ENCODE measurements around the gene PODXL2.
"Not testable (repeated sequence)": the region's sequence is repeated elsewhere in the genome, so short reads cannot be mapped to it uniquely, and the experiment has no call there.

PODXL2 gene

DNA sequence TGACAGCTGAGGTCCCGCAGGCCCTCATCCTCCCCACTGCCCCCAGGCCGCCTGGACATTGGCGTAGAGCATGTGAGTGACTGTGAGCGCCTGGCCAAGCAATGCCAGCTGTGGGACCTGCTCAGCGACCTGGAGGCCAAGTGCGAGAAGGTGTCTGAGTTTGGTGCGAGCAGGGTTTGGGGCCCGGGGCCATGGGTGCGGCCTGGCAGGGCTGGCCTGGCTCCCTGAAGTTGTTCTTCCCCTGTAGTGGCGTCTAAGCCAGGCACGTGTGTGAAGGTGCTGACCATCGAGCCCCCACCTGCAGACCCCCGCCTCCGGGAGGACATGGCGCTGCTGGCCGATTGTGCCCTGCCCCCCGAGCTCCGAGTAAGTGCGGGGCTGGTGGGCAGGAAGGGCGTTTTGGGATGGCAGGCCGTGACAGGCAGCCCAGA is 48.0 kb downstream of the PODXL2 start:
- DNase-seq, result peak; percentile 22

DNA sequence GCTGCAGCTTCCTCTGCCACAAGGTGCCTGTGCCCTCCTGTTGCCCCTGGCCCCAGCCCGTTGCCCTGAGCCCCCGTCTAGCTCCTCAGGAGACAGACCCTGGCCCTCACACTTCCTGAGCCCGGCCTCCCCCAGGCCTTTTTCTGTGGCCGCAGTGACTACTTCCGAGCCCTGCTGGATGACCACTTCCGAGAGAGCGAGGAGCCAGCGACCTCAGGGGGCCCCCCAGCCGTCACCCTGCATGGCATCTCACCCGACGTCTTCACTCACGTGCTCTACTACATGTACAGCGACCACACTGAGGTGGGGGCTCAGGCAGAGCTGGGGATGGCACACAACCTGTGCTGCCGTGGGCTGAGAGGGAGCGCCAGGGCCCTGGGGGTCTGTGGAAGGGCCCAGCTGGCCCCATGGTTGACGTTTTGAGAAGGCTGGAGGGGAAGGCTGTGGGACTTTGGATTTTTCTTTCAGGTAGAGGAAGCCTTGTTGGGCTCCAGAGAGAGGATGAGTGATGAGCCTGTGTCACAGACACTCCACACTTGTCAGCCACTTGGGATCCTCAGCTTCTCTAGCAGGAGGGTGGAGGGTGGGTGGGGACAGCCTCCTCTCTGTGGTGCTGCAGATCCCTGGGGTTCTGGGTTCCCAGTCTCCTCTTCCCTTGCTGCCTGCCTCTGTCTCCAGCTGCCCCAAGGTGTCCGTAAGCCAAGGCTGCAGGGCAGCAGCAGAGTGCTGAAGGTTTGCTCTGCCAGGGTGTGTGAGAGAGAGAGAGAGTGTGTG is 48.7 kb downstream of the PODXL2 start:
- DNase-seq, result peak; percentile 23

DNA sequence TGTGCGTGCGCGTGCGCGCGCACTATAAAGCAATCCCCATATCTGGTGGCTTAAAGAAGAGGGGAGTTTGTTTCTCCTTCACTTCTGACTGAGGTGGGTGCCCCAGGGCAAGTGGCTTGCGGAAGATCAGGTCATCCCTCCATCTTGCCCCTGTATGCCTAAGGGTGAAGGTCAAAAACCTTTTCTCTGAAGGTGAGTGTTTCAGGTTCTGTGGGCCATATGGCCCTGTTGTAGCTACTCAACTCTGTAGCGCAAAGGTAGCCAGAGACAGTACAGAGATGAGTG is 49.3 kb downstream of the PODXL2 start:
- no peak for DNase-seq

DNA sequence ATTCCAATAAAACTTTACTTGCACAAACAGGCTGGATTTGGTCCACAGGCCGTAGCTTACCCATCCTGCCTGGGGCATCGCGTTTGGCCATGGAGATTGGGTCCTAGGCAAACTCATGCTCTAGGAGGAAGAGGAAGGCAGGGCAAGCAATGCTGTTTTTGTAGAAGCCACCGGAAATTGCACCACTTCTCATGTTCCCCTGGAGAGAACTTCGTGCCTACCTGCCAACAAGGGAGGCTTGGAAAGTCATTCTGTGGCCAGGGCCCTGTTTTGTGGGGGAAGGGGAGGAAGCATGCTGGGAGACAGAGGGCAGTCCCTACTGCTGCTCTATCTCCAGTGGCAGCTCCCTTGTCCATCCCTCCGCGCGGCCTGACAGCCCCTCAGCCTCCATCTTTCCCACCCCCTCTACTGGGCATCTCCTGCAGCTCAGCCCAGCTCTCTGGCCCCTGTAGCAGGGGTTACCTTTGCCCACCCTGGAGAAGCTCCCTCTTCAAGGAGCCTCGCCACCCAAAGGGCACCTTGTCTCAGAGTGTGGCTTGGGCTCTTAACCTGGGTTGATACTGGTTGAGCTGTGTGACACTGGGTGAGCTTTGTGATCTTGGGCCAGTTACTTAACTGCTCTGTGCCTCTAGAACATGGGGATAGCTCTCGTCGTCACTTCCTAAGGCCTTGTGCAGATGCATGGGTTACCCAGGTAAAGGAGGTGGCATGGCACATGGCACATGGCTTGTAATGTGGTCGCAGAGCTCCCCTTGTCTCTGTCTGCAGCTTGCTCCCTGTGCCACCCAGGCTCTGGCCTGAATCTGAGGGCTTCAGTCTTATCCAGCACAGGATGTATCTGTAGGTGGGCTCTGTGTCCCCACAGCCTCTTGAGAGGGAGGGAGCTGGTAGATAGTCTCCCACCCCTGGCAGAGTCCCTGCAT is 49.9 kb downstream of the PODXL2 start:
- DNase-seq, result peak; percentile 15

DNA sequence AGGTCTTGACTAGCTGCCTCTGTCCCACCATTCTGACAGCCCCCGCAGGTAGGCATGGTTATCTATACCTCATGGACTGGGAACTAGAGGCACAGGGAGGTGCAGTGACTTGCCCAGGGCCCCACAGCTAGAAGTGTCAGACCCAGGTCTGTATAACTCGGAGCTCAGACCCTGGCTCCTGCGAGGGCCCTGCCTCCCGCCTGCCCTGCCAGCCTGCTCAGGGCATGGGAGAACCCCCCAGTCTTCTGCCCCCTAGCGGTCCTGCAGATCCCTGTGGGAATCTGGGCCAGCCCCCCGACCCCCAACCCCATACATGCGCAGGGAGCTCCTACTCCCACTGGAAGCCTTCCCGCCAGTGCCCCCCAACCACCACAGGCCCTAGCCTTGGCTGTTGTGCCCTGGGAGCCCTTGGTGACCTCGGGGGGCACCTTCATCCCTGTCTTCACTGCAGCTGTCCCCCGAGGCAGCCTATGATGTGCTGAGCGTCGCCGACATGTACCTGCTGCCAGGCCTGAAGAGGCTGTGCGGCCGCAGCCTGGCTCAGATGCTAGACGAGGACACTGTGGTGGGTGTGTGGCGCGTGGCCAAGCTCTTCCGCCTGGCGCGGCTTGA is 50.7 kb downstream of the PODXL2 start:
- DNase-seq, result peak; percentile 21

DNA sequence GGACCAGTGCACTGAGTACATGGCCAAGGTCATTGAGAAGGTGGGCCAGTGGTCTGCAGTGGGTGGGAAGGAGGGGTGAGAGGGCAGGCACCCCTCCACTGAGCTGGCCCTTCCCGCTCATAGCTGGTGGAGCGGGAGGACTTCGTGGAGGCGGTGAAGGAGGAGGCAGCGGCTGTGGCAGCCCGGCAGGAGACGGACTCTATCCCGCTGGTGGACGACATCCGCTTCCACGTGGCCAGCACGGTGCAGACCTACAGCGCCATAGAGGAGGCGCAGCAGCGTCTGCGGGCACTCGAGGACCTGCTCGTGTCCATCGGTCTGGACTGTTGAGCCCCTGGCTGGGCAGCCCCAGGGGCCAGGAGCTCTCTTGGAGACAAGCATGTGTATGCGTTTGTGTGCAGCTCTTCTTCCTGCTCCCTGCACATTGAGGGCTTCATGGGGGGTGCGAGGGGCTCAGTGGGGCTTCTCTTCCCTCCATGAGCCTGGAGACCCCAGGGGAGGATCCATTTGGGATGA is 51.2 kb downstream of the PODXL2 start:
- DNase-seq, result peak; percentile 4

DNA sequence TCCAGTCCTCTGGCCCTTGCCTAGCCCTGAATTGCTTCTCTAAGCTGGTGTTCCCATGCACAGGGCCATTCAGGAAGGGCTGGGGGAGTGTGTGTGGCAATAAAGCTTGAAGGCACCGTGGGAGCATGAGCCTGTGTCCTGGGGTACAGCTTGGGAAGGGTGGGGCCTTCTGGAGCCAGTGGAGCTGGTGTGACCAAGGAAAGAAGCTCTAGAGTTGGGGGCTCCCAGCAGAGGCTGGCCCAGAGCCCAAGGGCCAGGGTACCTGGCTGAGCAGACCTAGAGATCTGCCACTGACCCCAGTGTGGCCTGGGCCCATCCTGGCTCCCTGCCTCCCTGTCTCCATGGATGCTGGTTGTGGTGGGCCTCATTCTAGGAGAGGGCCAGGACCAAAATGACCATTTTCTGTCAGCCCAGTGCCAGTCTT is 51.8 kb downstream of the PODXL2 start:
- peak; percentile 21 for DNase-seq

DNA sequence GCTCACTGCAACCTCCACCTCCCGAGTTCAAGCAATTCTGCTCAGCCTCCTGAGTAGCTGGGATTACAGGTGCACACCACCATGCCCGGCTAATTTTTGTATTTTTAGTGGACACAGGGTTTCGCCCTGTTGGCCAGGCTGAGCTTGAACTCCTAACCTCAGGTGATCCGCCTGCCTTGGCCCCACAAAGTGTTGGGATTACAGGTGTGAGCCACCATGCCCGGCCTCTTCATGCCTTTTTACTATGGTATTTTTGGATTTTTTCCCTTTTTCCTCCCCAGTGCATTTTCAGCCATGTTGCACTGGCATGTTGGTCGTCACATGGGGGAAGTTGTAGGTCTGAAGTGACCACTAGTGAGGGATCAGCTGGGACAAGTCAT is 53.2 kb downstream of the PODXL2 start:
- not testable (repeated sequence) for DNase-seq

DNA sequence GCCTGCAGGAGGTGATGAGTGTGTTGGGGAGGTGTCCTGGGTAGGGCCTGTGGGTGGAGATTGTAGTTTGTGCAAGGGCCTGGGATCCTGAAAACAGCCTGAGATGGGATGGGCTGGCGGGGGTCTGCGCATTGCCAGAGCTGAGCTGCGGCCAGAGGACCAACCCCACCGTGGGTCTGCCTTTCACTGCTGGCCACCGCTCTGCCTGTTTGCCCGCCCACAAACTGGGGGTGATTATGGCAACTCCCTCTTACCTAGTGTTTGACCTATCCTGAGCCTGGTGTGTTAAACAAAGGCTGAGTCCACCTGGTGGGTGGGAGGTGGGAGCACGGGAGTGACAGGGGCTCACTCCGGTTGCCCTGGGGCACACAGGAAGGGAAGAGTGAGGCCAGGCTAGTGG is 53.6 kb downstream of the PODXL2 start:
- peak; percentile 27 for DNase-seq

DNA sequence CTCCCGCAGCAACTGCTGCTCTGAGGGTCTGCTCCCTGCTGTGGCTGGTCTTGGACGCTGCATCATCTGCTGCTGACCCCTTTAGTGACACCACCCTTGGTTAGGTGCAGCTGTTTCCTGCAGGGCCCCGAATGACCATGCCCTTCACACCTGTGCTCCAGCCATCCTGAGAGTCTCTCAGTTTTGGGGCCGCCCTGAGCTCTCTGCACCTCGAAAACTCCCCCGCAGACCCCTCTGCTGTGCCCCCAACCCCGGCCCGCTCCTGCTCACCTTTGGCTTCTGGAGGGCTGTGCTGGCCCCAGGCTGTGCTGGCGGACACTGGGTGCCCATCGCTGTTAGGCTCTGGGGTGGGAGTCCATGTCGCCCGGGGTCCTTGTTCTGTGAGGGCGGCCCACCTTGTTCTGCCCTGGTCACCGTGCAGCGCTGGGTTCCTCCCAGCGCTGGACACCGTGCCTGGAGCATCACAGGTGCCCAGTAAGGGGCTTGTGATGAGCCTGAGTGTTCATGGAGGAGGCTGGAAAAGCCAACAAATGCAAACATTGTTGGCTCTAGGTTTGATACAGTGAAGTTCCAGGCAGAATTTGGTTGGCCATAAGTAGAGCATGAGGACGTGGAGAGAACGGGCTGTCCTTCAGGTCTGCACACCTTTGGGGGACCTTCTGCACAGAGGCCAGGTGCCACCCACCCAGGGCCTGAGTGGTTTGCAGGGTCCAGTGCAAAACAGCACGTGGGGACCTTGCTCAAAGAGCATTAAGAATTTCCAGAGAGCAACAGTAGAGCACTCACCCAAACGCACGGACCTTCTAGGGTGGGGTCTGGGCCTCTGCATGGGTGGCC is 56.1 kb downstream of the PODXL2 start:
- peak; percentile 17 for DNase-seq

DNA sequence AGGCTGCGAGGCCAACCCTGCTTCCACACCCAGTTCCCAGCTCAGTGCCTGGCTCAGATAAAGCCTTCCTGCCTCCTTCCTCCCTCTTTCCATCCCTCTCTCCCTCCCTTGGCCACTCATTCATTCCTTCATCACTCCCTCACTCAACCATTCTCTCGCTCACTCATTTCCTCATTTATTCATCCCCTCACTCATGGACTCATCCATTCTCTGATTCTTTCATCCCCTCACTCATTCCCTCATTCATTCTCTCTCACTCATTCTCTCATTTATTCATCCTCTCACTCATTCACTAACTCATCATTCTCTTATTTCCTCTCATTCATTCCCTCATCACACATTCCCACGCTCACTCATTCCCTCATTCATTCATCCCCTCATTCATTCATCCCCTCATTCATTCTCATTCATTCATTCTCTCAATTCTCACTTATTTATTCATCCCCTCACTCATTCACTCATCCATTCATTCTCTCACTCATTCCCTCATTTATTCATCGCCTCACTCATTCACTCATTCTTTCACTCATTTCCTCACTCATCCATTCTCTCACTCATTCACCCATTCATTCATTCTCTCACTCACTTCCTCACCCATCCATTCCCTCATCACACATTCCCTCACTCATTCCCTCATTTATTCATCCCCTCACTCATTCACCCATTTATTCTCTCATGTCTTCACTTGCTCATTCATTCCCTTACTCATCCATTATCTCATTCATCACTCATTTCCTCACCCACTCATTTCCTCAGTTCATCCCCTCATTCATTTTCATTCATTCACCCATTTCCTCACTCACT is 56.9 kb downstream of the PODXL2 start:
- DNase-seq, result peak; percentile 32

DNA sequence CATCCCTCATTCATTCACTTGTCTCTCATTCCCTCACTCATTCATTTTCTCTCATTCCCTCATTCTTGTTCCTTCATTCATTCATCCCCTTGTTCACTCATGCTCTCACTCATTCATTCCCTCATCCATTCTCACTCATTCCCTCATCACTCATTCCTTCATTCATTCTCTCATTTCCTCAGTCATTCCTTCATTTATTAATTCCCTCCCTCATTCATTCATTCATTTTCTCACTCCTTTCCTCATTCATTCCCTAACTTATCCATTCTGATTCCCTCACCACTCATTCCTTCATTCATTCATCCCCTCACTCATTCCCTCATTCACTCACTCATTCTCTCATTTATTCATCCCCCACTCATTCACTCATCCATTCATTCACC is 57.5 kb downstream of the PODXL2 start:
- no peak for DNase-seq

DNA sequence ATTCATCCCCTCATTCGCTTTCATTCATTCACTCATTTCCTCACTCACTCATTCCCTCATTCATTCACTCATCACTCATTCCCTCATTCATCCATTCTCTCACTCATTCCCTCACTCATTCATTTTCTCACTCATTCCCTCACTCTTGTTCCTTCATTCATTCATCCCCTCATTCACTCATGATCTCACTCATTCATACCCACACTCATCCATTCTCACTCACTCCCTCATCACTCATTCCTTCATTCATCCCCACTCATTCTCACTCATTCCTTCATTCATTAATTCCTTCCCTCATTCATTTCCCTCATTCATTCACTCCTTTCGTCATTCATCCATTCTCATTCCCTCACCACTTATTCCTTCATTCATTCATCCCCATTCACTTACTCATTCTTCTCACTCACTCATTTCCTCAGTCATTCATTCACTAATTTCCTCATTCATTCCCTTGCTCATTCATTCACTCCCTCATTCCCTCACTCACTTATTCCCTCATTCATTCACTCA is 58.3 kb downstream of the PODXL2 start:
- no peak for DNase-seq

DNA sequence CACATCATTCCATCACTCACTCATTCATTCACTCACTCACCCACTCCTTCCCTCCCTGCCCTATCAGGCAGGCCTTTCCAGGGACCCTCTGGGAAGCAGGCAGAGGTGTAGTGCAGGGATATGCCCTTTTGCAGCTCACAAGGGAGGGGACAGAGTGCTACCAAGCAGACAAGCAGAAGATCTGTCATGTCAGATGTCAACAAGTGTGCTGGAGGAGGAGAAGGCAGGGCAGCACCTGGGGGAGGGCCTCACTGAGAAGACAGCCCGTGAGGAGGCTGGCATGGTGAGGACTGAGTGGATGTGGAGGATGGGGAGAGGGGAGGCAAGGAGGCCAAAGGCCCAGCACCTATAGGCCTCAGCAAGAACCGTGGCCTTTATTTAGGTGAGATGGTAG is 59.0 kb downstream of the PODXL2 start:
- DNase-seq, result no peak

DNA sequence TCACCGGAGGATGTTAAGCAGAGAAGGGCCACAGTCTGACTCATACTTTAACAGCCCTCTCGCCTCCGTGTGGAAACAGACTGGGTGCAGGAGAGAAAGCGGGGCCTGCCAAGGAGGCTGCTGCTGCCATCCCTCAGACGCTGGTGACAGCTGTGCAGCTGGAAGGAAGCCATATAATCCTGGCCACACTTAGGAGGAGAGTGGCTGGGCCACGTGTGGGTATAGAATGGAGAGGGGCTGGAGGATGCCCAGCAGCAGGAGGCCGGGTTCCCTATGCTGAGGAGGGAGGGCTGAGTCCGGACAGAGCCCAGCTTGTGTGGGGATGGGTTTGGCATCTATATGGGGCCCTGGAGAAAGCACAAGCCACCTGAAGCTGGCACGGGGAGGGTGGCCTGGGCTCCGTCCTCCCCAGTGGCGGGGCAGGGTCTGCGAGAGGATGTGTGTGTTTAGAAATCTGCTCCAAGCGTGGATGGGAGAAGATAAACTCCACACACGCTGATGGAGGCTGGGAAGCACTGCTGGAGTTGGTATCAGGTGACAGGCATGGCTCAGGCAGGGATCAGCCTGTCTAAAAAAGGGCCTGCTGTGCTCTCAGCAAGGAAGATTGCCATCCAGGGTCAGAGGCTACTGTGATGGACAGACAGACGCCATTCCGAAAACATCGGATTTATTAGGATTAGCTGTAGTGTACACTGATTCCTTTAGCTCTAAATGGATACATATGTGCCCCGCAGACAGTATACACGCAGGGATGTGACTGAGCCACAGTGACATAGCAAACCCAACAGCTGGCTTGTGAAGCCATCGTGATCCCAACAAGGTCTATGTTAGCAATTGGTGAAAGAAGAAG is 59.7 kb downstream of the PODXL2 start:
- peak; percentile 62 for DNase-seq

DNA sequence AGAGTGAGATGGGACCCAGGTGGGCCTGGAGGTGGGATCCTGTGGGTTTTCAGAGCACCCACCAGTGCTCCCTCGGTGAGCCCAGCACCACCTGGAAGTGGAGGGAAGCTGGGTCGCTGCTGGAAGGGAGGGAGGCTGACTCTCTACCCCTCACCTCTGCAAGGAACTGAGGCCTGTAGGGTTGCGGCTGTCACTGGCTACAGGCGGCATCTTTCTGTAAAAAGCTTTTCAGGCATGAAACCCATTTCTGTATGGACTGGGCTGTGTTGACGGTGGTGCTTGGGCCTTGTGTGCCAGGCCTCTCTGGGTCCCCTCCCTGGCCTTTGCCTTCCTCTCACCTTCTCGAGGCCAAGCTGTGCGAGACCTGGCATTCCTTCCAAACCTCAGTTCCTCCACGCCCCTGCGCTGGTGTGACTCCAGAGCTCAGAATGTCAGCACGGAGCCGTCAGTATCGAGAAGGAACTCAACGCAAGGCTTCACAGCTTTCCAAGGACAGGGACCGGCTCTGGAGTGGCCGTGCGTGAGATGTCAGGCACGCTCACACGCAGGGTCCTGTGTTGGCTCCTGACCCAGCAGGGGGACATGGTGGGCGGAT is 60.4 kb downstream of the PODXL2 start:
- peak; percentile 19 for DNase-seq

DNA sequence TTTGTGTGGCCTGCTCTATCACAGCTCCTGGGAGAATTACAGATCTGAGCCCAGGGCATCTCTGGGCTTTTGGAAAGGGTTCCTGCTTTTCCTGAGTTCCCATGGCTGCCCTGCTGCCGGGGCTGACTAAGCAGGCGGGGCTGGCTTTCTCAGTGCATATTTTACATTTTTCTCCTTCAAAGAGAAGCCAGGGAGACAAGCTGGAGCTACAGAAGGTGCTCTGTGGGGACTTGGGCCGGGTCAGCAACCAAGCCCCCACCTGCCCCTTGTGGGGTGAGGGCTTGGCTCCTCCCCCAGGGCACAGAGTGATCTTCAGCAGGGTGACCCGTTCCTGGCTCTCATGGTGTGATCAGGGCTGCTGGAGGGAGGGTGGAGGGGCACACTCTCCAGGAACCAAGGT is 61.1 kb downstream of the PODXL2 start:
- peak; percentile 45 for DNase-seq

DNA sequence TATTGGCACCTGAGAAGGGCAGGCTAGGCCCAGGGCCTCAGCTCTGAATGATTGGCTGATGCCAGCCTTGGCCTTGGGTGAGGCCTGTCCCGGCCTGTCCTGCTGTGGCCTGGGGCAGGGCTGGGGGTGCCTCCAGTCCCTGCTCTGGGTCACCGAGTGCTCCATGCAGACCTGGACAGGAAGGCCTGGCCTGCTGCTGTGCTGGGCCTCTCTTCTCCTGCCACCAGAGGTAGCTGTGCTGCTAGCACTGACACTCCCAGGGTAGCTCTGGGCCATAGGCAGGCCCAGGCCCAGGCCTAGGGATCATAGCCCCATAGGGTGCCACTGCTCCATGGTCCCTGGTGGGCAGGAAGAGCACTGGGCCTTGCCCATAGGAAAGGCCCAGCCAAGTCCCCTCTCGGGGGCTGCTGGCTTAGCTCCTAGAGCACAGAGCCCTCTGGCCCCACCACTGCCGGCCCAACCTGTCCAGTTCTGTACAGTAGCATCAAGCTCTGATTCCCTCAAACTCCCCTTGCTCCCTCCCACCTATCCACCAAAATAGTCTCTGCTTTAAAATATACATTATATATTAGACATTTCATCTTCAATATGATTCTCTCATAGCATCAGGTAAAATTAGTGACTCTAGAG is 62.0 kb downstream of the PODXL2 start:
- DNase-seq, result peak; percentile 31

DNA sequence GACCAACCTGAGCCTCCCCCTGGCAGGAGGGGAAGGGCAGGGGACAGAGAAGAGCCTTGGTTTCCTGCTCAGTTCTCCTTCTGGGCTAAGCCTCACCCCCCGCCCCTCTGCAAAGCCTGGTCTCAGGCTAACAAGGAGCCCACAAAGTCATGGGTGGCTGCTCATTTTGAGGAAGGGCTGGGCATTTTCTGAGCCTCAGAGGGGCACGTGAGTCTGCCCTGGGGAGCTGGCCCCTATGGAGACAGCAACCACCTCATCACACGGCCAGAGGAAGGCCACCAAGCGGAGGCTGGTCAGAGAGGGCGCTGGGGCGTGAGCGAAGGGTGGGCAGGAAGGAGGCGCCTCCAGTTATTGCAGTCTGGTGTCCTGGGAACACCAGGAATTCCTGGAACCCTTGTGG is 62.5 kb downstream of the PODXL2 start:
- DNase-seq, result peak; percentile 14

DNA sequence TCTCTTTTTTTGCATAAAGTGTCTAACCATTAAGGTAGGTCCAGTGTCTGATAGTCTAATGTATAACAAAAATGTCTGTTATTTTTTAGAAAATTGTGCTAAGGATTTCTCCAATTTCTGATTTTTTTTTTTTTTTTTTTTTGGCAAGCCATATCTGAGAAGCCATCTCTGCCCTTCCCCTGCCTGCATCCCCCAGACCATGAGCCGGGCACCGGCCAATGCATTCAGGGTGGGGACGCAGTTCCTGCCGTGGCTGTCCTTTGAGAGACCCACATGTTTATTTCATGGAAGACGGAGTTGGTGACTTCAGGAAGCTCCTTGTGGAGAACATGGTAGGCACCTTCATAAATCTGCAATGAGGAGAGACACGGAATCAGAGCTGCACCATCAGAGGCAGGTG is 63.0 kb downstream of the PODXL2 start:
- DNase-seq, result peak; percentile 16
